Panc1 (cell line): Measurements from ENCODE around the gene SLC7A1.

Experiments used
- CTCF ChIP-seq: fragments of 450-650 bp; IDR thresholded peaks from 2 replicates; pipeline ENCODE4 v1.5.1; 2017; ENCODE audit warnings: mild to moderate bottlenecking
- REST ChIP-seq, 2 experiments: IDR thresholded peaks; 2 replicates each; pipeline ENCODE4 v1.6.1; 2011 to 2012; ENCODE audit warnings: low read depth in 2 of 2, control low read depth in 1 of 2, low read length in 1 of 2, mild to moderate bottlenecking in 1 of 2, moderate library complexity in 1 of 2; ENCODE audit not compliant: insufficient read depth in 1 of 2

GRCh38 chr13:29597706-29598105 lies 2.2 kb upstream of the SLC7A1 start:
- TF ChIP-seq CTCF (no peak), REST (IDR thresholded peaks at IDR 0.05; ENCODE audit: insufficient read depth in 1 of 2, low read depth in 2 of 2, low read length in 1 of 2) (no peak)
